ENCODE data around the gene SNTG2.

The SNTG2 gene

GRCh38 chr2:1070601-1071000 is 120.0 kb downstream of the SNTG2 start:
- no peak overlapping the region for H3K4me3 ChIP-seq (ENCODE audit: low read depth, low read length)
- in situ Hi-C loops (cut with HindIII; ENCODE audit: low sequenced_read_pairs), result loop anchor here (5.0 kb wide), 1 partner anchor 62 kb away; no protein-coding TSS in a partner anchor
- TF ChIP-seq, protein P1, sequence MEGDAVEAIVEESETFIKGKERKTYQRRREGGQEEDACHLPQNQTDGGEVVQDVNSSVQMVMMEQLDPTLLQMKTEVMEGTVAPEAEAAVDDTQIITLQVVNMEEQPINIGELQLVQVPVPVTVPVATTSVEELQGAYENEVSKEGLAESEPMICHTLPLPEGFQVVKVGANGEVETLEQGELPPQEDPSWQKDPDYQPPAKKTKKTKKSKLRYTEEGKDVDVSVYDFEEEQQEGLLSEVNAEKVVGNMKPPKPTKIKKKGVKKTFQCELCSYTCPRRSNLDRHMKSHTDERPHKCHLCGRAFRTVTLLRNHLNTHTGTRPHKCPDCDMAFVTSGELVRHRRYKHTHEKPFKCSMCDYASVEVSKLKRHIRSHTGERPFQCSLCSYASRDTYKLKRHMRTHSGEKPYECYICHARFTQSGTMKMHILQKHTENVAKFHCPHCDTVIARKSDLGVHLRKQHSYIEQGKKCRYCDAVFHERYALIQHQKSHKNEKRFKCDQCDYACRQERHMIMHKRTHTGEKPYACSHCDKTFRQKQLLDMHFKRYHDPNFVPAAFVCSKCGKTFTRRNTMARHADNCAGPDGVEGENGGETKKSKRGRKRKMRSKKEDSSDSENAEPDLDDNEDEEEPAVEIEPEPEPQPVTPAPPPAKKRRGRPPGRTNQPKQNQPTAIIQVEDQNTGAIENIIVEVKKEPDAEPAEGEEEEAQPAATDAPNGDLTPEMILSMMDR (IDR thresholded peaks at IDR 0.05; ENCODE audit: low read depth, low read length, missing control alignments), result no peak
- no peak for DNase-seq (ENCODE audit: low read depth)

GRCh38 chr2:1071650-1072049 is 121.0 kb downstream of the SNTG2 start:
- DNase-seq (ENCODE audit: low read depth), result no peak
- TF ChIP-seq, protein P1 (IDR thresholded peaks at IDR 0.05; ENCODE audit: low read depth, low read length, missing control alignments), result no peak
- H3K4me3 ChIP-seq (ENCODE audit: low read depth, low read length), result no peak overlapping the region
- in situ Hi-C loops (cut with HindIII; ENCODE audit: low sequenced_read_pairs), result loop anchor here (5.0 kb wide), 1 partner anchor 61 kb away; no protein-coding TSS in a partner anchor

- no peak for DNase-seq (ENCODE audit: low read depth)
- TF ChIP-seq, protein P1 (IDR thresholded peaks at IDR 0.05; ENCODE audit: low read depth, low read length, missing control alignments), result no peak
- H3K4me3 ChIP-seq (ENCODE audit: low read depth, low read length), result no peak overlapping the region
- in situ Hi-C loops (cut with HindIII; ENCODE audit: low sequenced_read_pairs), result loop anchor here (5.0 kb wide), 1 partner anchor 60 kb away; no protein-coding TSS in a partner anchor
These were observed 121.6 kb downstream of the SNTG2 start for GRCh38 chr2:1072250-1072649.

GRCh38 chr2:1077911-1078310 is 127.3 kb downstream of the SNTG2 start:
- TF ChIP-seq, protein P1 (IDR thresholded peaks at IDR 0.05; ENCODE audit: low read depth, low read length, missing control alignments), result no peak
- no peak for DNase-seq (ENCODE audit: low read depth)
- in situ Hi-C loops (cut with HindIII; ENCODE audit: low sequenced_read_pairs), result no loop called here
- H3K4me3 ChIP-seq (ENCODE audit: low read depth, low read length), result no peak overlapping the region

GRCh38 chr2:1078326-1078725 is 127.7 kb downstream of the SNTG2 start:
- H3K4me3 ChIP-seq (ENCODE audit: low read depth, low read length), result no peak overlapping the region
- in situ Hi-C loops (cut with HindIII; ENCODE audit: low sequenced_read_pairs), result no loop called here
- TF ChIP-seq, protein P1 (IDR thresholded peaks at IDR 0.05; ENCODE audit: low read depth, low read length, missing control alignments), result no peak
- DNase-seq (ENCODE audit: low read depth), result no peak

- DNase-seq (ENCODE audit: low read depth), result no peak
- TF ChIP-seq, protein P1 (IDR thresholded peaks at IDR 0.05; ENCODE audit: low read depth, low read length, missing control alignments), result no peak
- in situ Hi-C loops (cut with HindIII; ENCODE audit: low sequenced_read_pairs), result no loop called here
- no peak overlapping the region for H3K4me3 ChIP-seq (ENCODE audit: low read depth, low read length)
These were observed 129.5 kb downstream of the SNTG2 start for GRCh38 chr2:1079873-1080799.

Measured in astrocyte of the cerebellum (primary cell).